Adipocyte (in vitro differentiated cells): ENCODE data around the gene PARD3.
A peak's percentile ranks its signal among the peaks of the same experiment; 100 is the strongest.
"Not testable (repeated sequence)": the region's sequence is repeated elsewhere in the genome, so short reads cannot be mapped to it uniquely, and the experiment has no call there.

Experiments used
- DNase-seq: peaks from one replicate; pipeline ENCODE4 v3.0.0-alpha.2; 2015; ENCODE audit warnings: low read depth
- H3K27me3 ChIP-seq: replicated peaks from 2 replicates; pipeline ENCODE4 v1.7.0; 2013; ENCODE audit warnings: mild to moderate bottlenecking, low read length, moderate library complexity; ENCODE audit not compliant: control insufficient read depth, insufficient read depth
- H3K36me3 ChIP-seq: 2 replicates; pipeline ENCODE4 v1.7.0; 2013; ENCODE audit warnings: low read length, mild to moderate bottlenecking, moderate library complexity; ENCODE audit not compliant: control insufficient read depth, insufficient read depth, severe bottlenecking
- H3K4me1 ChIP-seq: 2 replicates; pipeline ENCODE4 v1.7.0; 2013; ENCODE audit warnings: mild to moderate bottlenecking, low read length, moderate library complexity; ENCODE audit not compliant: control insufficient read depth, insufficient read depth
- H3K4me3 ChIP-seq: 2 replicates; pipeline ENCODE4 v1.7.0; 2013; ENCODE audit warnings: mild to moderate bottlenecking, low read length, moderate library complexity
- H3K9ac ChIP-seq: 2 replicates; pipeline ENCODE4 v1.7.0; 2013; ENCODE audit warnings: mild to moderate bottlenecking, low read length, moderate library complexity
- H3K9me3 ChIP-seq: 2 replicates; pipeline ENCODE4 v1.7.0; 2013; ENCODE audit warnings: mild to moderate bottlenecking, low read length, moderate library complexity; ENCODE audit not compliant: control insufficient read depth

The PARD3 gene

GRCh38 chr10:34427911-34428216 is 387.2 kb downstream of the PARD3 start:
- H3K9ac ChIP-seq = no peak overlapping the region
- no peaks in the 10 kb centered on the region for H3K27me3 ChIP-seq
- no peaks in the 10 kb centered on the region for H3K9me3 ChIP-seq
- H3K4me1 ChIP-seq = peaks cover 19% of the 10 kb centered on the region
- no peak for DNase-seq
- no peak overlapping the region for H3K4me3 ChIP-seq
- H3K36me3 ChIP-seq = no peaks in the 10 kb centered on the region

DNA sequence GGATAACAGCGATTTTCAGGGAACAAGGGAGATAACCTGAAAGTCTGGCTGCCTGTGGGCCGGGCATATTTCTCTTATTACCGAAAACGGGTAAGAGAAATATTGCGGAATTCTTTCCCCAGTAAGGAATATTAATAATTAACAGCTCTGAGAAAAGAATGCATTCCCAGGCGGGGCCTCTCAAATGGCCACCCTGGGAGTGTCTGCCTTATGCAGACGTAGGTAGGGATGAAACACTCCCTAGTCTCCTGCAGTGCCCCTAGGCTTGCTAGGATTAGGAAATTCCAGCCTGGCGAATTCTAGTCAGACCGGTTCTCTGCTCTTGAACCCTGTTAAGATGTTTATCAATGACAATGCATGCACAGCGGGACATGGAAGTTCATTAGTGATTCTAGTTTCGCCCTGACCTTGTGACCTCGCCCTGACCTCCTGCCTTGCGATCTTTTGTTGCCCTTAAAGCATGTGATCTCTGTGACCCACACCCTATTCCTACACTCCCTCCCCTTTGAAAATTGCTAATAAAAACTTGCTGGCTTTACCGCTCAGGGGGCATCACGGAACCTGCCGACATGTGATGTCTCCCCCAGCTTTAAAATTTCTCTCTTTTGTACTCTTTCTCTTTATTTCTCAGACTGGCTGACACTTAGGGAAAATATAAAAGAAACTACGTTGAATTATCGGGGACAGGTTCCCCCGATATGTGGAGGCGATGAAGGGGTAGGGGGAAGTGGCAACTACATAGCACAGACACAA is 387.8 kb downstream of the PARD3 start:
- not testable (repeated sequence) for H3K36me3 ChIP-seq, H3K9me3 ChIP-seq, H3K27me3 ChIP-seq, H3K4me3 ChIP-seq, H3K9ac ChIP-seq, DNase-seq
- peaks cover 14% of the 10 kb centered on the region for H3K4me1 ChIP-seq

DNA sequence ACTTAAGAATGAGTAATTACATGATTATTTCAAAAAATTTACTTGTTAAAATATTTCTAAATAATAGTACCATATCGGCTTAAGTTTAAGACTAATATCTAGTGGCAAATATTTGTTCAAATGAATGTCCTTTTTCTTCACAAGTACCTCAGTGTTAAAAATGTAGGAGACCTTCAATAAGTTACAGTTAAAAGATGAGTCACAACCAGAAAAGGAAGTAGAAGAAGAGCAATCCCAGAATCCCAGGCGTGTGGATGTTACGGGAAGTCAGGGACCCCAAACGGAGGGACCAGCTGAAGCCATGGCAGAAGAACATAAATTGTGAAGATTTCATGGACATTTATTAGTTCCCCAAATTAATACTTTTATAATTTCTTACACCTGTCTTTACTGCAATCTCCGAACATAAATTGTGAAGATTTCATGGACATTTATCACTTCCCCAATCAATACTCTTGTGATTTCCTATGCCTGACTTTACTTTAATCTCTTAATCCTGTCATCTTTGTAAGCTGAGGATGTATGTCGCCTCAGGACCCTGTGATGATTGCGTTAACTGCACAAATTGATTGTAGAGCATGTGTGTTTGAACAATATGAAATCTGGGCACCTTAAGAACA is 388.4 kb downstream of the PARD3 start:
- not testable (repeated sequence) for DNase-seq, H3K36me3 ChIP-seq, H3K4me3 ChIP-seq, H3K9ac ChIP-seq, H3K9me3 ChIP-seq, H3K27me3 ChIP-seq
- peaks cover 10% of the 10 kb centered on the region for H3K4me1 ChIP-seq

GRCh38 chr10:34426041-34426440 is 389.1 kb downstream of the PARD3 start:
- Histone ChIP-seq H3K36me3 (no peaks in the 10 kb centered on the region), H3K9me3 (no peaks in the 10 kb centered on the region), H3K4me1 (peaks cover 10% of the 10 kb centered on the region), H3K4me3 (no peak overlapping the region), H3K27me3 (no peaks in the 10 kb centered on the region), H3K9ac (no peak overlapping the region)
- DNase-seq = no peak

DNA sequence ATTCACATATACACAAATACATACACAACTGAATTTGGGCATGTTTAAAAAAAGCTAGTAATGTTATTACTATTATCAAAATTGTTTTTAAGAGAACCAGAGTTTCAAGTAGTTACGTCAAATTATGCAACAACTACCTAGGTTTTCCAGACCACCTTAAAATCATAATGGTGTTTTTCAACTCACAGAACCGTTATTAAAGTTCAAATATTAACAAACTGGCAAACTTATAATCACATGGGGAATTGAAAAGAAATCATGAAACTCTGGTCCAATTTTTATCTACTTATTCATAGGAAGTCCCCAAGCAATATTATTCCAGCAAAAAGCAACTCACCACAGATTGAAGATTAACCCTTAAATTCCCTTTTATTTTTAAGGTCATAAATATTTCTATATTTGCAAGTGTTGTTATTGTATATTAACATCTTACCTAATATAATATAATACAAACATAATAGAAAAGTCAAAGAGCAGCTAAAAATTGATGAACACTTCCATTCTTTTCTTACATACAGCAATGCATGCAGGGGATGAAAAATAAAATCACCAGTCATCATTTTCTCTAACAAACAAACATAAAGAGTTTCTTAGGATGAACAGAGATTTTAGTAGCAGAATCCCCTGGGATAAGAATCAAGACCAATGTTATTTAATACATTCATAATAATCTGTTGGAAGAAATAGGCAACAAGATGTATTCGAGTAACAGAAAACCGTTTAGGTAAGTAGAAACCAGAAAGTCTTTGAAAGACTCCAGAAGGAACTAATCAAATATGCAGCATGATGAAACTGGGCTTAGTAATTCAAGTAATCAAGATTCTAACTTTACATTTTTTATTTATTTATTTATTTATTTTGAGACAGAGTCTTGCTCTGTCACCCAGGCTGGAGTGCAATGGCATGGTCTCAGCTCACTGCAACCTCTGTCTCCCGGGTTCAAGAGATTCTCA is 391.1 kb downstream of the PARD3 start:
- Histone ChIP-seq H3K27me3 (no peaks in the 10 kb centered on the region), H3K9ac (no peak overlapping the region), H3K4me3 (no peak overlapping the region), H3K9me3 (no peaks in the 10 kb centered on the region), H3K4me1 (peaks cover 10% of the 10 kb centered on the region), H3K36me3 (no peaks in the 10 kb centered on the region)
- peak; percentile 21 for DNase-seq

GRCh38 chr10:34420795-34421194 is 394.3 kb downstream of the PARD3 start:
- no peak for DNase-seq
- peaks cover 10% of the 10 kb centered on the region for H3K4me1 ChIP-seq
- H3K27me3 ChIP-seq = no peaks in the 10 kb centered on the region
- H3K4me3 ChIP-seq = no peak overlapping the region
- H3K9me3 ChIP-seq = no peaks in the 10 kb centered on the region
- H3K9ac ChIP-seq = no peak overlapping the region
- no peaks in the 10 kb centered on the region for H3K36me3 ChIP-seq

GRCh38 chr10:34420273-34420672 is 394.8 kb downstream of the PARD3 start:
- Histone ChIP-seq H3K27me3 (no peaks in the 10 kb centered on the region), H3K4me1 (peaks cover 10% of the 10 kb centered on the region), H3K36me3 (no peaks in the 10 kb centered on the region), H3K9me3 (no peaks in the 10 kb centered on the region), H3K4me3 (no peak overlapping the region), H3K9ac (no peak overlapping the region)
- no peak for DNase-seq

- Histone ChIP-seq H3K4me1 (no peaks in the 10 kb centered on the region), H3K9me3 (no peaks in the 10 kb centered on the region), H3K9ac (no peak overlapping the region), H3K27me3 (no peaks in the 10 kb centered on the region), H3K4me3 (no peak overlapping the region), H3K36me3 (no peaks in the 10 kb centered on the region)
- no peak for DNase-seq
Measured at GRCh38 chr10:34415039-34415438, 400.1 kb downstream of the PARD3 start.

- no peaks in the 10 kb centered on the region for H3K4me1 ChIP-seq
- H3K36me3 ChIP-seq = no peaks in the 10 kb centered on the region
- H3K4me3 ChIP-seq = no peak overlapping the region
- DNase-seq = no peak
- no peak overlapping the region for H3K9ac ChIP-seq
- no peaks in the 10 kb centered on the region for H3K27me3 ChIP-seq
- H3K9me3 ChIP-seq = no peaks in the 10 kb centered on the region
Measured at GRCh38 chr10:34413756-34414587, 401.1 kb downstream of the PARD3 start.

DNA sequence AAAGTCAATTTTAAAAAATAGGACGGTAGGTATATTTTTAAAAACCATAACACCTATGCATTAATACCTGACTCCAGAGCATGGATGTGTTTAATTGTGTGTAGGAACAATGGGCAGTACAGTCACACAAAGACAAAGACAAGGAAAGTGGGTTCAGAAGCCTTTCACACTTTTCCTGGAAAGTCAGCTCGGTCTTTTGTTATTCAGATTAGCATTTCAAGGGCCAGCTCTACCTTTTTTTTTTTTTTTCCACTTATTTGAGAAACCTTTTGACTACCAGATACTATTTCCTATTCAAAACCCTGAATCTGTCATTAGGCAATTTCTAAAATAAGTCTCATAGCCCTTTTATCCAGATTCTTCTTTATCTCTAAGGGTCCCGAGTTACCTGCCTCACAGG is 401.9 kb downstream of the PARD3 start:
- H3K9me3 ChIP-seq = no peaks in the 10 kb centered on the region
- no peak for DNase-seq
- no peak overlapping the region for H3K4me3 ChIP-seq
- no peaks in the 10 kb centered on the region for H3K27me3 ChIP-seq
- no peaks in the 10 kb centered on the region for H3K36me3 ChIP-seq
- no peak overlapping the region for H3K9ac ChIP-seq
- no peaks in the 10 kb centered on the region for H3K4me1 ChIP-seq

DNA sequence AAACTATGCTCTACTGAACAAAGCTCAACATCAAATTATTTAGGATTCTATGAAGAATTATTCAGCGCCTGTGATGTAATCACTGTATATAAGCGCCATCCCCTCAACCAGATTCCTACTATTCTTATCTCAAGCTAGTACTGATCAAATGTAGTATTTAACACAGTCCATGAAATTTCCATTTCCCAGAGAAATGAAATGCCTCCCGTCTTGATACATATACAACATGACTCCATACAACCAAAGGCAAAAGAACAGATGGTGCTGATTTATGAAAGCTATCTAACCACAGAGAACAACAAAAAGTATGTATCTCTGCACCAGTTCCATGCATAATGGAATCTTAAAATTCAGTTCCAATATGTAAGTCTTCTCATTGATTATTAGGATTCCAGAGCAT is 406.1 kb downstream of the PARD3 start:
- Histone ChIP-seq H3K9me3 (no peaks in the 10 kb centered on the region), H3K27me3 (no peaks in the 10 kb centered on the region), H3K4me3 (no peak overlapping the region), H3K9ac (no peak overlapping the region), H3K4me1 (peaks cover 7% of the 10 kb centered on the region), H3K36me3 (no peaks in the 10 kb centered on the region)
- no peak for DNase-seq
